ENCODE measurements around the gene LHPP. TPM values are rescaled to one million over a fixed set of nuclear protein-coding genes. Genes with fewer than 3 reads are reported as not detected.

LHPP gene
- total RNA-seq, 1 experiment from 2014 or later = 6.6 TPM

- H3K27me3 ChIP-seq (ENCODE audit: low read length) = no peaks in the 10 kb centered on the region
- H3K4me3 ChIP-seq (ENCODE audit: low read length) = no peak overlapping the region
- no peaks in the 10 kb centered on the region for H3F3A ChIP-seq (ENCODE audit: low read length, unreplicated experiment)
- ATAC-seq (no peak), DNase-seq (no peak)
- no peak overlapping the region for H2AFZ ChIP-seq (ENCODE audit: low read length)
- POLR2A ChIA-PET (ENCODE audit: unreplicated experiment) = no interaction called here
- H3K9me3 ChIP-seq (ENCODE audit: low read length) = no peaks in the 10 kb centered on the region
- no peaks in the 10 kb centered on the region for H3K4me1 ChIP-seq (ENCODE audit: insufficient read depth, low read length)
- no peaks in the 10 kb centered on the region for H3K9me2 ChIP-seq (replicated peaks; ENCODE audit: low read length)
- H3K79me2 ChIP-seq (ENCODE audit: low read length) = no peaks in the 10 kb centered on the region
- H3K9ac ChIP-seq (ENCODE audit: low read length) = no peak overlapping the region
- no peaks in the 10 kb centered on the region for H3K36me3 ChIP-seq (ENCODE audit: low read depth, low read length)
- intact Hi-C loops (cut with micrococcal nuclease) = no loop called here
- no peak for TF ChIP-seq EZH2phosphoT487 (IDR thresholded peaks at IDR 0.05; ENCODE audit: borderline replicate concordance, low read length)
- no peak for TF ChIP-seq EZH2 (IDR thresholded peaks at IDR 0.05; ENCODE audit: low read length, unreplicated experiment)
- TF ChIP-seq CTCF (conservative IDR thresholded peaks at IDR 0.05; ENCODE audit: low read depth, low read length) = no peak
- BruUV-seq (replicated peaks) = no TSS peak
- no peak overlapping the region for H3K4me2 ChIP-seq (ENCODE audit: low read length)
- H4K20me1 ChIP-seq (ENCODE audit: low read length) = no peaks in the 10 kb centered on the region
- CTCF ChIA-PET = no interaction called here
- H3K27ac ChIP-seq (ENCODE audit: low read length) = no peak overlapping the region
Measured at GRCh38 chr10:124577651-124578050, 116.0 kb downstream of the LHPP start.

- ChIA-PET CTCF (no interaction called here), POLR2A (ENCODE audit: unreplicated experiment) (no interaction called here)
- Histone ChIP-seq H3K36me3 (ENCODE audit: low read depth, low read length) (no peaks in the 10 kb centered on the region), H3K79me2 (ENCODE audit: low read length) (no peaks in the 10 kb centered on the region), H3K9ac (ENCODE audit: low read length) (no peak overlapping the region), H4K20me1 (ENCODE audit: low read length) (no peaks in the 10 kb centered on the region), H3K4me1 (ENCODE audit: insufficient read depth, low read length) (no peaks in the 10 kb centered on the region), H3K4me3 (ENCODE audit: low read length) (no peak overlapping the region), H3K9me3 (ENCODE audit: low read length) (no peaks in the 10 kb centered on the region), H3K27me3 (ENCODE audit: low read length) (no peaks in the 10 kb centered on the region), H2AFZ (ENCODE audit: low read length) (no peak overlapping the region), H3F3A (ENCODE audit: low read length, unreplicated experiment) (no peaks in the 10 kb centered on the region), H3K9me2 (replicated peaks; ENCODE audit: low read length) (no peaks in the 10 kb centered on the region), H3K27ac (ENCODE audit: low read length) (no peak overlapping the region), H3K4me2 (ENCODE audit: low read length) (no peak overlapping the region)
- no peak for DNase-seq
- BruUV-seq (replicated peaks) = no TSS peak
- ATAC-seq = no peak
- TF ChIP-seq EZH2 (IDR thresholded peaks at IDR 0.05; ENCODE audit: low read length, unreplicated experiment) (no peak), CTCF (conservative IDR thresholded peaks at IDR 0.05; ENCODE audit: low read depth, low read length) (no peak), EZH2phosphoT487 (IDR thresholded peaks at IDR 0.05; ENCODE audit: borderline replicate concordance, low read length) (no peak)
- intact Hi-C loops (cut with micrococcal nuclease) = no loop called here
Measured at GRCh38 chr10:124578231-124579010, 116.8 kb downstream of the LHPP start.

GRCh38 chr10:124579011-124579399, 117.4 kb downstream of the LHPP start:
- H3K4me2 ChIP-seq (ENCODE audit: low read length) = no peak overlapping the region
- no peak overlapping the region for H3K9ac ChIP-seq (ENCODE audit: low read length)
- H3K79me2 ChIP-seq (ENCODE audit: low read length) = no peaks in the 10 kb centered on the region
- no peaks in the 10 kb centered on the region for H3K4me1 ChIP-seq (ENCODE audit: insufficient read depth, low read length)
- DNase-seq (no peak), ATAC-seq (no peak)
- ChIA-PET POLR2A (ENCODE audit: unreplicated experiment) (no interaction called here), CTCF (no interaction called here)
- no peak overlapping the region for H3K27ac ChIP-seq (ENCODE audit: low read length)
- TF ChIP-seq CTCF (conservative IDR thresholded peaks at IDR 0.05; ENCODE audit: low read depth, low read length) = no peak
- no peak for TF ChIP-seq EZH2 (IDR thresholded peaks at IDR 0.05; ENCODE audit: low read length, unreplicated experiment)
- no peak for TF ChIP-seq EZH2phosphoT487 (IDR thresholded peaks at IDR 0.05; ENCODE audit: borderline replicate concordance, low read length)
- no peaks in the 10 kb centered on the region for H3K9me2 ChIP-seq (replicated peaks; ENCODE audit: low read length)
- H3F3A ChIP-seq (ENCODE audit: low read length, unreplicated experiment) = no peaks in the 10 kb centered on the region
- intact Hi-C loops (cut with micrococcal nuclease) = no loop called here
- no peaks in the 10 kb centered on the region for H4K20me1 ChIP-seq (ENCODE audit: low read length)
- no peaks in the 10 kb centered on the region for H3K9me3 ChIP-seq (ENCODE audit: low read length)
- H3K36me3 ChIP-seq (ENCODE audit: low read depth, low read length) = no peaks in the 10 kb centered on the region
- BruUV-seq (replicated peaks) = no TSS peak
- H3K4me3 ChIP-seq (ENCODE audit: low read length) = no peak overlapping the region
- H2AFZ ChIP-seq (ENCODE audit: low read length) = no peak overlapping the region
- H3K27me3 ChIP-seq (ENCODE audit: low read length) = no peaks in the 10 kb centered on the region
